Erythroblast (primary cell): ENCODE results near the gene WWC1.

Experiments used
- GATA1 ChIP-seq: IDR thresholded peaks from 2 replicates; pipeline ENCODE4 v1.6.1; 2011; ENCODE audit warnings: low read depth, mild to moderate bottlenecking, control low read depth, low read length, moderate library complexity
- POLR2A ChIP-seq: IDR thresholded peaks from 2 replicates; pipeline ENCODE4 v1.6.1; 2011; ENCODE audit warnings: mild to moderate bottlenecking, low read length

GRCh38 chr5:168314735-168315411, 23.4 kb downstream of the WWC1 start:
- no peak for TF ChIP-seq POLR2A
- TF ChIP-seq GATA1 = no peak
